Amniotic stem cell (primary cell): Measurements from ENCODE around the gene ZNF503.

Source experiments
- DNase-seq: peaks from one replicate; lab custom pipeline; 2025; lab: John Stamatoyannopoulos, UW

Gene ZNF503

DNA sequence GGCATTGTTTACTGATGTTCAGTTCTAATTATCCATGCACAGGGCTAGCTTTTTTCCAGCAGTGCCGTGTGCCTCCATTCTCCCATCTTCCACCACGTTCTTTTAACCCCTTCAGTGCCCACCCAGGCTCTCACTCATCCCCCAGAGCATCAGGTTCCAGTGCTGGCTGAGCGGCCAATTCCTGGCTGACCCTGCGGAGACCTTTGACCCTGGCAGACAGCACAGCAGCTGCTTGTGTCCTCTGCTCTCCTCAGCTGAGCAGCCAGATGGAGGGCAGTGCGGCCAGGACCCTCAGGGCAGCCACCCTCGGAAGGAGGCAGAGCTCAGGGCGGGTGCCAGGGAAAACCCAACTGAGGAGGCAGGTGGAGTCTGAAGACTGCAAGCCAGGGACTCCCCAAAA, 48.4 kb downstream of the ZNF503 start:
- no peak for DNase-seq

DNA sequence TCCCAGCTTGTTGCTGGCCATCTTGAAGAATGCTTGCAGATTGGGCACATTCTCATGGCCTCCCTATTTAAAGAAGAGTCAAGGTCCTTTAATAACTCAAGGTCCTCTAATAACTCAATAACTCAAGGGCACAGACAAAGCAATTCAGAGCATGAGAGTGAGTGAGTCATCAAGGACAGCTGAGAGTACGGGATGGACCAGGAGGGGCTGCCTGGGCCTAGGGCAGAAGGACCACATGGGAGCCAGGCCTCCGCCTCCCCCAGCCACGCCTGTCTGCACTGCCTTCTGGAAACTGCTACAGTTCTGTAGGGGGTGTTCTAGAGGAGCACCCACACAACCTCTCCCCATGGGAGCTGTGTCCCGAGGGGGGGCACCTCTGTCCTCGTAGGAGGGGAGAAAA, 48.9 kb downstream of the ZNF503 start:
- DNase-seq = no peak

DNA sequence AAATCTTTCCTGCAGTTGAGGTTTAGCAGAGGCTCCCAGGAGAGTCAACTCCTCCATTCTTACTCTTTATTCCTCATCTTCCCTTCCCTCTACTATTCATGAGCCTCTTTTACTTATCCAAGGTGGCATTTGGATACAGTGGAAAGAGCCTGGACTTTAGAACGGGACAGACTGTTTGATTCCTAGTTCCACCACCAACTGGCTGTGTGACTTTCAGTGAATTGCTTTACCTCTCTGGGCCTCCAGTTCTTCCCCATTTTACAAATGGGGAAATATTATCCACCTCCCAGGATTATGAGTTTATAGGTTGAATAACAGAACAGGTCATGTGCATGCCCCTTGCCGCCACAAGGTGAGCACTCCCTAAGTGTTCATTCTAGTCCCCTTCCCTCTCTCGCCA, 49.9 kb downstream of the ZNF503 start:
- no peak for DNase-seq

DNA sequence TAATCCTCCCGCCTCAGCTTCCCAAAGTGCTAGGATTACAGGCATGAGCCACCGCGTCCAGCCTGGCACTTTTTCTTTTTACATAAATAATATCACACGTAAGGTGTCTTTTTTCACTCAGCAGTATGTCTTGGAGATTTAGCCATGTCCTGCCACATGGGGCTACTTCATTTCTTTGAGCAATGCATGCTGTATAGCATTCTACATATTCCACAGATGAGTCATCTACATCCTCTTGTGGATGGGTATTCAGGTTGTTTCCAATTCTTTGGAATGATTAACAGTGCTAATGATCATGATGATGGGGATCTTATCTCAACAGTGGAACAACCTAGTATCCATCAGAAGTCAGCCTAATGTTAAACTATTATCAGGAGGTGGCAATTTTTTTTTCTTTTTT, 50.8 kb downstream of the ZNF503 start:
- no peak for DNase-seq
